Mucosa of rectum (tissue), 2 donors: Measurements from ENCODE around the gene ICA1.

Source experiments
- H3K27ac ChIP-seq, 2 donors: one replicate each; pipeline ENCODE4 v1.7.0; 2013; ENCODE audit warnings: inconsistent platforms in 2 of 2, low read depth in 2 of 2, low read length in 2 of 2
- H3K27me3 ChIP-seq, 2 donors: one replicate each; pipeline ENCODE4 v1.7.0; 2013; ENCODE audit warnings: low read length in 2 of 2; ENCODE audit not compliant: control insufficient read depth in 2 of 2, insufficient read depth in 2 of 2
- H3K36me3 ChIP-seq, 2 donors: one replicate each; pipeline ENCODE4 v1.7.0; 2013; ENCODE audit warnings: low read length in 2 of 2; ENCODE audit not compliant: control insufficient read depth in 2 of 2, insufficient read depth in 2 of 2
- H3K4me1 ChIP-seq, 2 donors: one replicate each; pipeline ENCODE4 v1.7.0; 2013; ENCODE audit warnings: low read length in 2 of 2, mild to moderate bottlenecking in 1 of 2; ENCODE audit not compliant: control insufficient read depth in 2 of 2, insufficient read depth in 2 of 2
- H3K4me3 ChIP-seq, 2 donors: one replicate each; pipeline ENCODE4 v1.7.0; 2013; ENCODE audit warnings: low read length in 2 of 2
- H3K9ac ChIP-seq, 2 donors: one replicate each; pipeline ENCODE4 v1.7.0; 2013; ENCODE audit warnings: low read length in 2 of 2, low read depth in 1 of 2, mild to moderate bottlenecking in 1 of 2
- H3K9me3 ChIP-seq, 2 donors: one replicate each; pipeline ENCODE4 v1.7.0; 2013; ENCODE audit warnings: low read length in 2 of 2; ENCODE audit not compliant: control insufficient read depth in 2 of 2
- donor health status: healthy.
- donor health status: Normal muscosa, but diverticular disease.

Gene ICA1

DNA sequence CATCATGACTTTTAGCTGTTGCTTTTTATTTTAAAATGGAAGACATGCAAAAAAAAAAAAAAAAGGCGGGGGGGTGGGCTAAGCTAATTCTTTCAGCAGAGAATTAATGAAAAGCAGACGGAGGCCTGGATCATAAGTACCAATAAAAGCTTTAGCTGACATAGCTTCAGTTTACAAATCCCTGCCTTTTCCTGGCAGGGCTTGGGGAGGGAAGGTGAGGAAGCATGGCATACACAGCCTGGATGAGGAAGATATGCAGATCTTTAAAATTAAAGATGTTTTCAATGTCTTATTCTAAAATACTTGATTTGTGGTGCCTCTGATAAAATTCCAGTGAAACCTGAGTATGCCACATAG lies 57.0 kb downstream of the ICA1 start:
- Histone ChIP-seq H3K4me1 (no peaks in the 10 kb centered on the region), H3K36me3 (no peaks in the 10 kb centered on the region), H3K9ac (no peak overlapping the region), H3K27me3 (no peaks in the 10 kb centered on the region), H3K9me3 (no peaks in the 10 kb centered on the region), H3K27ac (no peak overlapping the region), H3K4me3 (no peak overlapping the region)

DNA sequence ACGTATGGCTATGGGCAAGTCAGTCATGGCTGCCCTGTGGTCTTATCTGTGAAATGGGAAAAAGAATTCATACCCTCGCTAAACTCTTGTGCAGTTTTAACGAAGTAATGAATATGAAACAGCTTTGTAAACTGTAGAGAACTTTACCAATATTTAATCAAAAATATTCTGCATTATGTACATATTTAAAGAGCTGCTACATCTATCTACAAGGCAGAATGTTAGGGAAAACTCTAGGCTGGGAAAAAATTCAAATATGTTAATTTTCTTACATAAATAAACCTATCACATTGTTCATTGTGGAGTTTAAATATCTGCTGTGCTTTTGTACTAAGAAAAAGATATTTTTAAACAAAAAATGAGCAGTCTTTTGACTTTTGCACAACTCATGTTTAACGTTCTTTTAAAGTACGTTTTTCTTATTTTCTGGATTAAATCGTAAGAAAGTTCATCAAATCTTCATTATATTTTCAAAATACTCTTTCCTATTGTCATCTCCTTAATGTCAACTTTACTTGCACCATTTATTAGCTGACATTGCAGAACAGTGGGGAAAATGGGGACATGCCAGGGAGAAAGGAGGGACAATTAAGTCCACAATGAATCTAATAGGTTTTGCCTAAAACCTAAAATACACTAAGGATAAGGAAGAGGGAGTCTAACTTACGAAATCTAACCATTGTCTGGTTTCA lies 57.5 kb downstream of the ICA1 start:
- no peak overlapping the region for H3K27ac ChIP-seq
- no peak overlapping the region for H3K9ac ChIP-seq
- no peaks in the 10 kb centered on the region for H3K27me3 ChIP-seq
- H3K36me3 ChIP-seq: no peaks in the 10 kb centered on the region
- no peaks in the 10 kb centered on the region for H3K9me3 ChIP-seq
- H3K4me3 ChIP-seq: no peak overlapping the region
- no peaks in the 10 kb centered on the region for H3K4me1 ChIP-seq

DNA sequence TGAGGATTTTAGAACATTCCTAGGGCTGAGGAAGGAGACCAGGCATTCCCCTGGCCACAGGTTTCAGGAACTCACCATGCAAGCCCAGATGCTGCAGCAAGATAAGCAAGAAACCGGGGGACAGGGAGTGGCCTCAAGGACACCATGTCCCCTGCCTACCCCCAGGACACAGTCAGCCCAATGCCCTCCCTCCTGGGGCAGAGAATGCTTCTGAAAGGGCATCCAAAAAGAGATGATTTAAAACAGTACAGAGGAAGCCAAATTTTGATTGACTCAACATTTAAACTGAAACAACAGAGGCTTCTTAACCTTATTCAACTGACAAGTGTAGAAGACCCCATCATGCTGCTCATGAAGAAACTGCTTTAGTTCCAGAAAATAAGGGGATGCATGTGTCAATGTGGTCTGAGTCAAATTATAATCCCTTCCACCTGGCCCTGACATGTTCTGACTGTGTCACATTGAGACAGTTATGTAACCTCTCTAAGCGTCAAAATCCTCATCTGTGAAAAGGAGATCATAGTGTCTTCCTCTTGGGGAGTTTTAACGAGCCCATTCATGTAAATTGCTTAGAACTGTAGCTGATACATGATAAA lies 60.0 kb downstream of the ICA1 start:
- Histone ChIP-seq H3K9me3 (no peaks in the 10 kb centered on the region), H3K9ac (no peak overlapping the region), H3K4me1 (no peaks in the 10 kb centered on the region), H3K4me3 (no peak overlapping the region), H3K27me3 (no peaks in the 10 kb centered on the region), H3K27ac (no peak overlapping the region), H3K36me3 (peaks cover 0 to 2% of the 10 kb centered on the region in 2 donors)

DNA sequence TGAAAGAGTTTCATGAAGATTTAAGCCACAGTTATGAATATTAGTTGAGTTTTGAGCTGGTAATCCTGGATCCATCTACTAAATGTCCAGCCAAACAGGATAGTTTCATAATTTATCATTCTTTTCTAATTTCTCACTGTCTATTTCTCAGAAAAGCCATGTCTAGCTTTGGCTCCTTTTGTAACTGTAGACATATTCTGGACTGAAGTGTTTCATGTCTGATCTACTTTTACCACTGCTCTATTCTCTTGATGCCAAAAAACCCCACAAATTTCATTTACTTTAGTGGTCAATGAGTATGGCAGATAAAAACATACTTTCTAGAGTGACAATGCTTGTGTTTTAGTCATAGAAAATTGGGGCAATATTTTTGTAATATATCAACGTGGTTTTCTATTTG lies 61.2 kb downstream of the ICA1 start:
- no peak overlapping the region for H3K27ac ChIP-seq
- H3K27me3 ChIP-seq: no peaks in the 10 kb centered on the region
- H3K9me3 ChIP-seq: no peaks in the 10 kb centered on the region
- no peak overlapping the region for H3K4me3 ChIP-seq
- H3K36me3 ChIP-seq: peaks cover 0 to 2% of the 10 kb centered on the region in 2 donors
- no peaks in the 10 kb centered on the region for H3K4me1 ChIP-seq
- H3K9ac ChIP-seq: no peak overlapping the region

DNA sequence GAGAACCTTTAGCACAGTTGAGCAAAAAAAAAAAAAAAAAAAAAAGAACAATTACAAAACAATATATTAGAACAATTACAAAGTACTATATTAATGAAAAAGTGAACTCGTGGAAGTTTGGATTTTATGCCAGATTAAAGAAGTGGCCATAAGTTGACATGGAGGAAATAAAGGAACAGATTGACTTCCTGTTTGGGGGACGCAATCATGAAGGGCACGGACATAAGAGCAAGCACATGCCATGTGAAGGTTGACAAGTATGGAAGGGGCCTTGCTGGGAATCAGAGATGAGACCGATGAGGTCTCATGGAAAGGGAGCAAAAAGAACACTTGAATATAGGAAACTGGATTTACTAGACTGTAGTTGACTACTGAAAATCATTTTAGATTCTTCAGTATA lies 61.7 kb downstream of the ICA1 start:
- H3K4me1 ChIP-seq: no peaks in the 10 kb centered on the region
- peaks cover 0 to 2% of the 10 kb centered on the region in 2 donors for H3K36me3 ChIP-seq
- no peak overlapping the region for H3K27ac ChIP-seq
- no peak overlapping the region for H3K9ac ChIP-seq
- no peaks in the 10 kb centered on the region for H3K27me3 ChIP-seq
- H3K9me3 ChIP-seq: no peaks in the 10 kb centered on the region
- H3K4me3 ChIP-seq: no peak overlapping the region

DNA sequence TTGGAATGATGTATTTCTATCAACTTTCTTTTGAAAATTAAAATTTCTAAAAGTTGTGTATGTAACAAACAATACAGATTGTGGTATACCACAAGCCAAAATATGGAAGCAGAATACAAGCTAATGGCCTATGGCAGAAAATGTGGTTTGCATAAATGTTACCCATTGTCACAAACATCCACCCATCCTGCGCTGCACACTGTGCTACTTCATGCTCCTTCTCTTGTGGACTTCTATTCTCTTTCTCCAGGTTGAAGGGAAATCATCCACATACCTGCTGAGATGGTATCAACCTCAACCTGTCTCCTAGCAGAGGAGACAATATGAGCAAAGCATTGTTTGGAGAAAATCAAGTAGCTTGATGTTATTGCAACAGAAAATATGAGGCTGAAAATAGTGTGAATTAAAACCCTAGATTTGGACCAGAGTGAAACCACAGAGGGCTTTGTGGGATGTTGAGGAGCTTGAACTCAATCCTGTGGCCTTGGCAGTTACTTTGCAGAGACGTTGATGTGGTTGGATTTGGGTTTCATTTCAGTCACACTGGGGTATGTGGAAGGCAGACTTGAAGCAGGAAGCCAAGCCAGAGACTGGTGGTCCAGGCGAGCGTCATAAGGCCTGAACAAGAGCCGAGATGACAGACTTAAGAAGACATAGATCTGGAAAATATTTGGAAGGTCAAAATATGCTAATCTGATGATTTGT lies 63.8 kb downstream of the ICA1 start:
- Histone ChIP-seq H3K27ac (no peak overlapping the region), H3K36me3 (peaks cover 0 to 2% of the 10 kb centered on the region in 2 donors), H3K9ac (no peak overlapping the region), H3K4me3 (no peak overlapping the region), H3K27me3 (no peaks in the 10 kb centered on the region), H3K9me3 (no peaks in the 10 kb centered on the region), H3K4me1 (no peaks in the 10 kb centered on the region)

DNA sequence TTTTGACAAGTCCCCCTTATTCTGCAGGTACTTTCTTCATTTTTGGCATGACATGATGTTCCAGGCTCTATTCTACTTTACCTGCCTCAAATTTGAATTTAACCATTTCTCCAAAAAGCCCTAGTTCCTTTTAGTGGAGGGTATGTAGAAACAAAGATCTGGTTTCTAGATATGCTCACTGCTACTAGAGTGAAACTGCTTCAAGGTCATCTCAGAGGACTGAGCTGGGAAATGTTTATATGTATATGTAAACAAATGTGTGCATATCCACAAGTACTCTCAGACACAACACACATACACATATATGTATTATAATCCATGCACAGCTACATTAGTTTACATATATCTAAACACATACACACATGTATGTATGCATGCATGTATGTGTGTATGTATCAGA lies 69.1 kb downstream of the ICA1 start:
- H3K9ac ChIP-seq: no peak overlapping the region

DNA sequence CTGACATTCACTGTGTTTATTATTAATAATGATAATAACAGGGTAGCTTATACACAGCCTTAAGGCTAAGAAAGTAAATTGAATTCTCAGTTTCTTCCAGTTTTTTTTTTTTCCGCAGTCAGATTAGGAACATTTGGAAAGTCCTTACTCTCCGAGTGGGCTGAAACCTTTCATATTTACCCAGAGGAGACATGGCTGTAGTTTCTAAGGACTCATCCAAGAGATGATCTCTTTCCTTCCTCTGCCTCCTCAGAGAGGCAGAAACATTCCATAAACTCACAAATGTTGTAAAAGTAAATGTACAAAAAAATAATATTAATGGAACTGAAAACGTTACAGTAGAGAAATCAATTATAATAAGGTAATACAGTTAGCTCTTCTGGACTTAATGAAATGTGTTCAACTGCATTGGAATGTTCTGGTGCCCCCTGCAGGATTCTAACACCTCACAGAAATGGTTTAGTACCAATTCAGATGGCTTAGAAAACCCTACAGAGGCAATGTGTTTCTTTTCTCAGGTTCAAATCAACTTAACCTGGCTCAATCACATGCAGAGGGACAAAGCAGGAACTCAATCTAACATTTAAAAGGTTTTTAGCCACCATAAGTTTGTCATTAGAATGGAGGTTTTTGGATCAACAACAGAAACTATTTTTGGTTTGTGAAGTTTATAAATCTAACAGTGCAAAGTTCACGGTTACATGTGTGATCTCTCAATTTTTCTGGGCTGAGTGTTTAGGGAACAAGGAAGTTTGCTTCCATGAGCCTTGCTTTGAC lies 71.7 kb downstream of the ICA1 start:
- Histone ChIP-seq H3K36me3 (no peaks in the 10 kb centered on the region), H3K9ac (no peak overlapping the region), H3K27me3 (no peaks in the 10 kb centered on the region), H3K4me1 (peaks cover 0 to 2% of the 10 kb centered on the region in 2 donors), H3K4me3 (no peak overlapping the region), H3K9me3 (no peaks in the 10 kb centered on the region), H3K27ac (no peak overlapping the region)

More for the DNA sequence above, 69.1 kb downstream of the ICA1 start:
- H3K27me3 ChIP-seq: no peaks in the 10 kb centered on the region
- no peaks in the 10 kb centered on the region for H3K9me3 ChIP-seq
- H3K27ac ChIP-seq: no peak overlapping the region
- peaks cover 0 to 2% of the 10 kb centered on the region in 2 donors for H3K4me1 ChIP-seq
- peaks cover 0 to under 1% of the 10 kb centered on the region in 2 donors for H3K36me3 ChIP-seq
- H3K4me3 ChIP-seq: no peak overlapping the region

DNA sequence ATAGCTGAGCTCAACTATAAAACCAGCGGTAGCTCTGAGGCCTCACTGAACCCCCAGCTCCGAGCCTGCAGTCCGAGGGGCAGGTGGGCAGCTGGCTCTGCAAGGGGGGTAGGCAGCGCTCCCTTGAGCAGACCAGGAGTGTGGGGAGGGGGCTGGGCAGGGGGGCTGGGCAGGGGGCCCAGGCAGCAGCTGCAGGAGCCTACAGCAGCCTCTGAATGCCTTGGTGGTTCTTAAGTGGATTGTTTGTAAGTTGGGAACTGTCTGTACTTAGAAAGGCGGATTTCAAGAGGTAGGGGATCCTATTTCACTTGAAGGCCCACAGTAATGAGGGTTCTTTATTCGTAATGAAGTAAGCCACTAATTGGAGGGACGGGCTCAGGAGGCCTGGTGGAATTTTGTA lies 72.3 kb downstream of the ICA1 start:
- no peak overlapping the region for H3K27ac ChIP-seq

More for the DNA sequence above, 72.3 kb downstream of the ICA1 start:
- Histone ChIP-seq H3K4me1 (peaks cover 0 to 2% of the 10 kb centered on the region in 2 donors), H3K9me3 (no peaks in the 10 kb centered on the region), H3K36me3 (no peaks in the 10 kb centered on the region), H3K27me3 (no peaks in the 10 kb centered on the region), H3K9ac (no peak overlapping the region), H3K4me3 (no peak overlapping the region)
